Measurements from ENCODE around the gene SELP.

GRCh38 chr1:169548282-169548681 is 81.6 kb downstream of the SELP start:
- TF ChIP-seq NR3C1 (CRISPR knock-in tag; IDR thresholded peaks at IDR 0.05) (no peak), ZBTB43 (CRISPR knock-in tag; IDR thresholded peaks at IDR 0.05) (no peak), NFE2L1 (tag; IDR thresholded peaks at IDR 0.05; ENCODE audit: borderline replicate concordance, low read depth) (no peak), E2F6 (IDR thresholded peaks at IDR 0.05; ENCODE audit: borderline replicate concordance in 1 of 2, extremely low read depth in 1 of 2, insufficient read depth in 1 of 2, insufficient read length in 1 of 2, low read depth in 1 of 2, low read length in 1 of 2, poor library complexity in 1 of 2, severe bottlenecking in 1 of 2) (no peak), ZEB2 (IDR thresholded peaks at IDR 0.05) (no peak)

Data from K562 (cell line).